Endothelial cell of umbilical vein (primary cell): ENCODE data around the gene SART3. TPM values are rescaled to one million over a fixed set of nuclear protein-coding genes. Genes with fewer than 3 reads are reported as not detected.

Source experiments
- BruUV-seq: library from RNA; stranded (reverse); fragments of 400-500 nt; replicated peaks from 2 replicates; lab custom pipeline; 2021; lab: Mats Ljungman, UMichigan
- CTCF ChIA-PET: fragments of 300-600, 350-600 bp; sonication (Branson Sonifier 250); formaldehyde crosslinking; loops from one replicate; lab custom pipeline; 2021; ENCODE audit warnings: antibody characterized with exemption, inconsistent platforms; lab: Charles Lee
- POLR2A ChIA-PET: fragments of 300-600, 350-600 bp; sonication (Branson Sonifier 250); formaldehyde crosslinking; loops from one replicate; lab custom pipeline; 2021; ENCODE audit warnings: antibody characterized with exemption, inconsistent platforms; lab: Charles Lee
- DNase-seq: peaks from one replicate; pipeline ENCODE4 v3.0.0-alpha.2; 2011; ENCODE audit warnings: low read depth, low spot score
- FAIRE-seq: peaks from 2 replicates; lab custom pipeline; 2011; peaks lifted over from hg19 to GRCh38; lab: Jason Lieb, UNC
- H2AFZ ChIP-seq: 2 replicates; pipeline ENCODE4 v1.6.0; 2012; ENCODE audit warnings: low read depth, low read length, control low read depth, inconsistent platforms
- H3K27ac ChIP-seq: 2 replicates; pipeline ENCODE4 v1.5.1; 2011; ENCODE audit warnings: low read depth, mild to moderate bottlenecking, control low read depth, low read length, moderate library complexity; ENCODE audit not compliant: insufficient read depth
- H3K27me3 ChIP-seq, 2 experiments: 2 replicates each; pipeline versions ENCODE4 v1.6.0 to v1.6.1; 2011; ENCODE audit warnings: low read length in 2 of 2, mixed read lengths in 1 of 2; ENCODE audit not compliant: control insufficient read depth in 2 of 2, insufficient read depth in 2 of 2
- H3K36me3 ChIP-seq, 2 experiments: 2 replicates in 1 of 2; 3 replicates in 1 of 2; pipeline ENCODE4 v1.5.1; 2011; ENCODE audit warnings: low read length in 2 of 2, mild to moderate bottlenecking in 1 of 2, moderate library complexity in 1 of 2; ENCODE audit not compliant: control insufficient read depth in 2 of 2, insufficient read depth in 2 of 2; ENCODE audit errors: extremely low read depth in 1 of 2
- H3K4me1 ChIP-seq: 3 replicates; pipeline ENCODE4 v1.5.1; 2011; ENCODE audit warnings: mild to moderate bottlenecking, low read length; ENCODE audit not compliant: control insufficient read depth, insufficient read depth; ENCODE audit errors: extremely low read depth
- H3K4me2 ChIP-seq: 2 replicates; pipeline ENCODE4 v1.6.1; 2011; ENCODE audit warnings: low read length, control low read depth, mixed read lengths; ENCODE audit not compliant: insufficient read depth
- H3K4me3 ChIP-seq, 3 experiments: fragments of 200-600 bp in 1 of 3; sonication (generic), shearing (Covaris generic) in 1 of 3; replicated peaks in 1 of 3; 2 replicates each; pipeline ENCODE4 v1.5.1; 2011 to 2016; ENCODE audit warnings: control low read depth in 3 of 3, low read length in 3 of 3, mild to moderate bottlenecking in 2 of 3, inconsistent platforms in 1 of 3, low read depth in 1 of 3, moderate library complexity in 1 of 3; ENCODE audit not compliant: insufficient read depth in 1 of 3
- H3K79me2 ChIP-seq: 2 replicates; pipeline ENCODE4 v1.6.0; 2012; ENCODE audit warnings: low read length, inconsistent platforms; ENCODE audit not compliant: control insufficient read depth, insufficient read depth
- H3K9ac ChIP-seq: replicated peaks from 2 replicates; pipeline ENCODE3; 2011; ENCODE audit warnings: low read length, control low read depth; ENCODE audit not compliant: insufficient read depth; ENCODE audit errors: extremely low read depth
- H3K9me1 ChIP-seq: replicated peaks from 3 replicates; pipeline ENCODE4 v1.6.0; 2011; ENCODE audit warnings: mild to moderate bottlenecking, low read length; ENCODE audit not compliant: control insufficient read depth, insufficient read depth; ENCODE audit errors: extremely low read depth
- H3K9me3 ChIP-seq: replicated peaks from 2 replicates; pipeline ENCODE4 v1.5.1; 2012; ENCODE audit warnings: low read length, inconsistent platforms; ENCODE audit not compliant: control insufficient read depth, insufficient read depth
- H4K20me1 ChIP-seq: replicated peaks from 2 replicates; pipeline ENCODE3; 2011; ENCODE audit warnings: mild to moderate bottlenecking, low read length; ENCODE audit not compliant: control insufficient read depth, insufficient read depth; ENCODE audit errors: extremely low read depth
- EZH2 ChIP-seq: IDR thresholded peaks from 2 replicates; pipeline ENCODE4 v1.6.1; 2012; ENCODE audit warnings: borderline replicate concordance, low read depth, mild to moderate bottlenecking, moderate library complexity, low read length, inconsistent platforms; ENCODE audit not compliant: severe bottlenecking
- FOS ChIP-seq: IDR thresholded peaks from 2 replicates; pipeline ENCODE4 v1.6.1; 2011; ENCODE audit warnings: mild to moderate bottlenecking, low read length, moderate library complexity, borderline replicate concordance; ENCODE audit not compliant: insufficient read depth
- GATA2 ChIP-seq: IDR thresholded peaks from 2 replicates; pipeline ENCODE4 v1.7.0; 2011; ENCODE audit warnings: low read depth, mild to moderate bottlenecking, moderate library complexity, mixed read lengths, low read length; ENCODE audit not compliant: insufficient read length, insufficient read depth
- JUN ChIP-seq: IDR thresholded peaks from 2 replicates; pipeline ENCODE4 v1.6.1; 2011; ENCODE audit warnings: borderline replicate concordance, low read depth; ENCODE audit not compliant: insufficient read length, insufficient read depth
- MYC ChIP-seq: IDR thresholded peaks from one replicate; pipeline ENCODE4 v1.6.1; 2011; ENCODE audit warnings: mild to moderate bottlenecking, low read depth, low read length
- POLR2A ChIP-seq: IDR thresholded peaks from 2 replicates; pipeline ENCODE4 v1.6.1; 2012; ENCODE audit warnings: low read depth, mild to moderate bottlenecking, control low read depth, low read length
- POLR2AphosphoS5 ChIP-seq: IDR thresholded peaks from 2 replicates; pipeline ENCODE4 v1.6.1; 2012; ENCODE audit warnings: low read depth, mild to moderate bottlenecking, control low read depth, low read length, moderate library complexity; ENCODE audit not compliant: insufficient read depth
- dilution Hi-C: fragments of 300-500 bp; cut with MboI; formaldehyde crosslinking; loops from one replicate; pipeline ENCODE4 v1.15.0; 2019; ENCODE audit warnings: low sequenced_read_pairs; ENCODE audit not compliant: extremely low pct_ligation_motif_present
- intact Hi-C: fragments of 100-400 bp; cut with micrococcal nuclease; formaldehyde crosslinking; loops from one replicate; pipeline ENCODE4 v1.10.0; 2022
- polyA plus RNA-seq, 4 experiments: library from polyadenylated mRNA; depleted of rRNA in 3 of 4; stranded (reverse) in 3 of 4; unstranded in 1 of 4; fragments of >200 nt; gene quantifications; 2 replicates each; pipeline versions ENCODE4 v1.2.1 to v1.2.3, GENCODE V29; 2011 to 2012; ENCODE audit warnings: missing spikeins in 1 of 4
- total RNA-seq: library from RNA; stranded (reverse); gene quantifications from 2 replicates; pipeline ENCODE4 v1.2.3, GENCODE V29; 2021
- TF ChIP-seq, protein P1 (sequence below), 2 donors: IDR thresholded peaks; 1 replicate in 1 of 2; 2 replicates in 1 of 2; pipeline ENCODE4 v1.5.1; 2011; ENCODE audit warnings: low read length in 2 of 2, mild to moderate bottlenecking in 2 of 2, moderate library complexity in 2 of 2, control low read depth in 1 of 2, inconsistent platforms in 1 of 2, low read depth in 1 of 2; ENCODE audit not compliant: insufficient read depth in 1 of 2; ENCODE audit errors: extremely low read depth in 1 of 2
- TF ChIP-seq, protein P2 (sequence below): IDR thresholded peaks from 2 replicates; pipeline ENCODE4 v1.6.1; 2011; ENCODE audit not compliant: insufficient read depth, insufficient read length

Gene SART3
- total and polyA plus RNA-seq, 2 donors (not counting 3 experiments of a cell fraction or from before 2014, with no cell fraction given), result 13.9 to 50.7 TPM

DNA sequence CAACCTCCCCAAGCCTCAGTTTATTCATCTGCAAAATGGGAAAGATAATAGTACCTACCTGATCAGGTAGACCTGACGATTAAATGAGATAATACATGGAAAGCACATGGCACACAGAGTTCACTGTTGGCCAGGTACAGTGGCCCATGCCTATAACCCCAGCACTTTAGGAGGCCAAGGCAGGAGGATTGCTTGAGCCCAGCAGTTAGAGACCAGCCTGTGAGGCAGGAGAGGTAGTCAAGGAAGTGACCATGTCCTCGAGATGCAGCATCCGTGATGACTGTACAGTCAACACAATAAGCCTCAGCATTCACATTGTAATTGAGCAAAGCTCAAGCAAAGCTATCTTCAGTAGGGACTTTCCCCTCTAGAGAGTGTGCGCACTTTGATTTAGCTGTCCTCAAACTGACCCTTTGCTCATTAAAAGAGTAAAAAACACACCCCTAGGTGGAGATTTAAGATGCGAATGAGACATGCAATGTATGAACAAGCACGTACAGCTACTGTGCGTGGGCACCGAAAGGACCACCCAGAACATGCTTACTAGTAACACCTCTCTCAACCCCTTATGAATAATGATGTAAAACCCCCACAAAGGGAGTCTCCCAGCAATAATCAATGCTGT is 11.3 kb upstream of the SART3 start:
- H3K9me3 ChIP-seq, result no peaks in the 10 kb centered on the region
- TF ChIP-seq POLR2AphosphoS5 (no peak), EZH2 (no peak), FOS (no peak), POLR2A (no peak), MYC (no peak), JUN (no peak), GATA2 (no peak)
- TF ChIP-seq, protein P1, sequence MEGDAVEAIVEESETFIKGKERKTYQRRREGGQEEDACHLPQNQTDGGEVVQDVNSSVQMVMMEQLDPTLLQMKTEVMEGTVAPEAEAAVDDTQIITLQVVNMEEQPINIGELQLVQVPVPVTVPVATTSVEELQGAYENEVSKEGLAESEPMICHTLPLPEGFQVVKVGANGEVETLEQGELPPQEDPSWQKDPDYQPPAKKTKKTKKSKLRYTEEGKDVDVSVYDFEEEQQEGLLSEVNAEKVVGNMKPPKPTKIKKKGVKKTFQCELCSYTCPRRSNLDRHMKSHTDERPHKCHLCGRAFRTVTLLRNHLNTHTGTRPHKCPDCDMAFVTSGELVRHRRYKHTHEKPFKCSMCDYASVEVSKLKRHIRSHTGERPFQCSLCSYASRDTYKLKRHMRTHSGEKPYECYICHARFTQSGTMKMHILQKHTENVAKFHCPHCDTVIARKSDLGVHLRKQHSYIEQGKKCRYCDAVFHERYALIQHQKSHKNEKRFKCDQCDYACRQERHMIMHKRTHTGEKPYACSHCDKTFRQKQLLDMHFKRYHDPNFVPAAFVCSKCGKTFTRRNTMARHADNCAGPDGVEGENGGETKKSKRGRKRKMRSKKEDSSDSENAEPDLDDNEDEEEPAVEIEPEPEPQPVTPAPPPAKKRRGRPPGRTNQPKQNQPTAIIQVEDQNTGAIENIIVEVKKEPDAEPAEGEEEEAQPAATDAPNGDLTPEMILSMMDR (IDR thresholded peaks at IDR 0.05; ENCODE audit: extremely low read depth in 1 of 2, insufficient read depth in 1 of 2, low read depth in 1 of 2, low read length in 2 of 2), result no peak
- TF ChIP-seq, protein P2, sequence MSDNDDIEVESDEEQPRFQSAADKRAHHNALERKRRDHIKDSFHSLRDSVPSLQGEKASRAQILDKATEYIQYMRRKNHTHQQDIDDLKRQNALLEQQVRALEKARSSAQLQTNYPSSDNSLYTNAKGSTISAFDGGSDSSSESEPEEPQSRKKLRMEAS, result no peak
- no peak overlapping the region for H2AFZ ChIP-seq
- no TSS peak for BruUV-seq
- no peaks in the 10 kb centered on the region for H3K79me2 ChIP-seq
- no peaks in the 10 kb centered on the region for H4K20me1 ChIP-seq
- no peaks in the 10 kb centered on the region for H3K27me3 ChIP-seq
- DNase-seq, result no peak
- no peak overlapping the region for H3K4me3 ChIP-seq
- H3K9ac ChIP-seq, result no peak overlapping the region
- no peak for FAIRE-seq
- H3K4me1 ChIP-seq, result peaks cover 3% of the 10 kb centered on the region
- no peaks in the 10 kb centered on the region for H3K9me1 ChIP-seq
- H3K27ac ChIP-seq, result no peak overlapping the region
- intact Hi-C loops (no loop called here), dilution Hi-C loops (no loop called here)
- H3K4me2 ChIP-seq, result no peak overlapping the region
- ChIA-PET CTCF (interaction anchor here (1.4 to 7.4 kb wide), 4 partner anchors 44 to 378 kb away, joined by 3 to 86 read pairs (median 12); no protein-coding TSS in a partner anchor), POLR2A (no interaction called here)
- peaks cover 9% of the 10 kb centered on the region in 2 experiments for H3K36me3 ChIP-seq
